Effector memory CD4-positive, alpha-beta T cell (primary cell): ENCODE results near the gene NKD2.

ENCODE experiments used
- DNase-seq, 3 donors: peaks; one replicate each; pipeline ENCODE4 v3.0.0-alpha.2; 2020
- H3K27ac ChIP-seq: 2 replicates; pipeline ENCODE4 v1.7.0; 2013; ENCODE audit warnings: mild to moderate bottlenecking, low read length, moderate library complexity; ENCODE audit not compliant: insufficient read depth, poor library complexity, severe bottlenecking
- H3K27me3 ChIP-seq: replicated peaks from 2 replicates; pipeline ENCODE4 v1.7.0; 2013; ENCODE audit warnings: mild to moderate bottlenecking, low read length; ENCODE audit not compliant: insufficient read depth, control insufficient read depth, poor library complexity, severe bottlenecking
- H3K36me3 ChIP-seq: 2 replicates; pipeline ENCODE4 v1.7.0; 2013; ENCODE audit warnings: mild to moderate bottlenecking, low read length, moderate library complexity; ENCODE audit not compliant: control insufficient read depth, insufficient read depth
- H3K4me1 ChIP-seq: 2 replicates; pipeline ENCODE4 v1.7.0; 2013; ENCODE audit warnings: low read length, mild to moderate bottlenecking; ENCODE audit not compliant: control insufficient read depth, insufficient read depth, poor library complexity, severe bottlenecking
- H3K4me3 ChIP-seq: 2 replicates; pipeline ENCODE4 v1.7.0; 2013; ENCODE audit warnings: low read length, low read depth, mild to moderate bottlenecking; ENCODE audit not compliant: insufficient read depth, poor library complexity, severe bottlenecking
- H3K9me3 ChIP-seq: 2 replicates; pipeline ENCODE4 v1.7.0; 2013; ENCODE audit warnings: mild to moderate bottlenecking, low read length, moderate library complexity; ENCODE audit not compliant: control insufficient read depth

Gene NKD2

GRCh38 chr5:1086137-1086536, 77.5 kb downstream of the NKD2 start:
- Histone ChIP-seq H3K4me3 (no peak overlapping the region), H3K27me3 (no peaks in the 10 kb centered on the region), H3K27ac (no peak overlapping the region), H3K9me3 (no peaks in the 10 kb centered on the region), H3K4me1 (no peaks in the 10 kb centered on the region), H3K36me3 (peaks cover 58% of the 10 kb centered on the region)
- no peak for DNase-seq

GRCh38 chr5:1086871-1087270, 78.3 kb downstream of the NKD2 start:
- no peaks in the 10 kb centered on the region for H3K27me3 ChIP-seq
- DNase-seq, result no peak
- H3K36me3 ChIP-seq, result peaks cover 56% of the 10 kb centered on the region
- no peaks in the 10 kb centered on the region for H3K4me1 ChIP-seq
- H3K4me3 ChIP-seq, result no peak overlapping the region
- no peaks in the 10 kb centered on the region for H3K9me3 ChIP-seq
- H3K27ac ChIP-seq, result no peak overlapping the region

- H3K9me3 ChIP-seq, result no peaks in the 10 kb centered on the region
- no peaks in the 10 kb centered on the region for H3K4me1 ChIP-seq
- no peak for DNase-seq
- no peaks in the 10 kb centered on the region for H3K27me3 ChIP-seq
- H3K27ac ChIP-seq, result no peak overlapping the region
- H3K4me3 ChIP-seq, result no peak overlapping the region
- H3K36me3 ChIP-seq, result peaks cover 60% of the 10 kb centered on the region
Observed at GRCh38 chr5:1087428-1087827, 78.8 kb downstream of the NKD2 start.

- Histone ChIP-seq H3K27ac (no peak overlapping the region), H3K9me3 (no peaks in the 10 kb centered on the region), H3K4me3 (no peak overlapping the region), H3K4me1 (no peaks in the 10 kb centered on the region), H3K36me3 (peaks cover 64% of the 10 kb centered on the region), H3K27me3 (no peaks in the 10 kb centered on the region)
- no peak for DNase-seq
Observed at GRCh38 chr5:1088031-1088430, 79.4 kb downstream of the NKD2 start.
